ENCODE data around the gene ADRB1.

The ADRB1 gene

GRCh38 chr10:114028425-114028824 is 15.2 kb upstream of the ADRB1 start:
- Histone ChIP-seq H3K27me3 (peaks cover 17% of the 10 kb centered on the region), H3K36me3 (no peaks in the 10 kb centered on the region), H3K4me3 (ENCODE audit: low read depth, low read length) (no peak overlapping the region), H3K4me1 (no peaks in the 10 kb centered on the region), H3K9me3 (no peaks in the 10 kb centered on the region)
- TF ChIP-seq, protein P1, sequence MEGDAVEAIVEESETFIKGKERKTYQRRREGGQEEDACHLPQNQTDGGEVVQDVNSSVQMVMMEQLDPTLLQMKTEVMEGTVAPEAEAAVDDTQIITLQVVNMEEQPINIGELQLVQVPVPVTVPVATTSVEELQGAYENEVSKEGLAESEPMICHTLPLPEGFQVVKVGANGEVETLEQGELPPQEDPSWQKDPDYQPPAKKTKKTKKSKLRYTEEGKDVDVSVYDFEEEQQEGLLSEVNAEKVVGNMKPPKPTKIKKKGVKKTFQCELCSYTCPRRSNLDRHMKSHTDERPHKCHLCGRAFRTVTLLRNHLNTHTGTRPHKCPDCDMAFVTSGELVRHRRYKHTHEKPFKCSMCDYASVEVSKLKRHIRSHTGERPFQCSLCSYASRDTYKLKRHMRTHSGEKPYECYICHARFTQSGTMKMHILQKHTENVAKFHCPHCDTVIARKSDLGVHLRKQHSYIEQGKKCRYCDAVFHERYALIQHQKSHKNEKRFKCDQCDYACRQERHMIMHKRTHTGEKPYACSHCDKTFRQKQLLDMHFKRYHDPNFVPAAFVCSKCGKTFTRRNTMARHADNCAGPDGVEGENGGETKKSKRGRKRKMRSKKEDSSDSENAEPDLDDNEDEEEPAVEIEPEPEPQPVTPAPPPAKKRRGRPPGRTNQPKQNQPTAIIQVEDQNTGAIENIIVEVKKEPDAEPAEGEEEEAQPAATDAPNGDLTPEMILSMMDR (IDR thresholded peaks at IDR 0.05; ENCODE audit: low read depth, low read length) = no peak
- no peak for DNase-seq

DNA sequence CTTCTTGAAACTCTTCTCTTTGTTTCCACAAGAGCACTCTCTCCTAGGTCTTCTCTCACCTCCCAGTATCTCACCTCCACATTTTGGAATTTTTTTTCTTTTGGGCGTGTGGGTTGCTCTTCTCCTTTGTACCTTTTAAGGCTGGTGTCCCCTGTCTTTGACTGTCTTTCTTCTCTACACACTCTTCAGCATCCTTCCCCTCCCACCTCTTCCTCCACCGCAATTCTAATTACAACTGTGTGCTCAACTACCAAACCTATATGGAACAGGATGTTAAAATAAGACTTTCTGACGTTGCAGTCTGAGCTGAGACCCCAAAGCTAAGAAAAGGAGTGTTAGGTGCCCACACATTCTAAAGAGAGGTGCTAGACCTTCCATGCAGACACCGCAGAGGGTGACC is 14.0 kb upstream of the ADRB1 start:
- no peaks in the 10 kb centered on the region for H3K9me3 ChIP-seq
- H3K36me3 ChIP-seq = no peaks in the 10 kb centered on the region
- no peaks in the 10 kb centered on the region for H3K4me1 ChIP-seq
- H3K4me3 ChIP-seq (ENCODE audit: low read depth, low read length) = no peak overlapping the region
- peaks cover 28% of the 10 kb centered on the region for H3K27me3 ChIP-seq
- TF ChIP-seq, protein P1 (IDR thresholded peaks at IDR 0.05; ENCODE audit: low read depth, low read length) = no peak
- no peak for DNase-seq

- no peaks in the 10 kb centered on the region for H3K4me1 ChIP-seq
- no peaks in the 10 kb centered on the region for H3K9me3 ChIP-seq
- H3K36me3 ChIP-seq = no peaks in the 10 kb centered on the region
- TF ChIP-seq, protein P1 (IDR thresholded peaks at IDR 0.05; ENCODE audit: low read depth, low read length) = no peak
- peaks cover 30% of the 10 kb centered on the region for H3K27me3 ChIP-seq
- H3K4me3 ChIP-seq (ENCODE audit: low read depth, low read length) = no peak overlapping the region
- no peak for DNase-seq
Observed at GRCh38 chr10:114030140-114030539, 13.5 kb upstream of the ADRB1 start.

DNA sequence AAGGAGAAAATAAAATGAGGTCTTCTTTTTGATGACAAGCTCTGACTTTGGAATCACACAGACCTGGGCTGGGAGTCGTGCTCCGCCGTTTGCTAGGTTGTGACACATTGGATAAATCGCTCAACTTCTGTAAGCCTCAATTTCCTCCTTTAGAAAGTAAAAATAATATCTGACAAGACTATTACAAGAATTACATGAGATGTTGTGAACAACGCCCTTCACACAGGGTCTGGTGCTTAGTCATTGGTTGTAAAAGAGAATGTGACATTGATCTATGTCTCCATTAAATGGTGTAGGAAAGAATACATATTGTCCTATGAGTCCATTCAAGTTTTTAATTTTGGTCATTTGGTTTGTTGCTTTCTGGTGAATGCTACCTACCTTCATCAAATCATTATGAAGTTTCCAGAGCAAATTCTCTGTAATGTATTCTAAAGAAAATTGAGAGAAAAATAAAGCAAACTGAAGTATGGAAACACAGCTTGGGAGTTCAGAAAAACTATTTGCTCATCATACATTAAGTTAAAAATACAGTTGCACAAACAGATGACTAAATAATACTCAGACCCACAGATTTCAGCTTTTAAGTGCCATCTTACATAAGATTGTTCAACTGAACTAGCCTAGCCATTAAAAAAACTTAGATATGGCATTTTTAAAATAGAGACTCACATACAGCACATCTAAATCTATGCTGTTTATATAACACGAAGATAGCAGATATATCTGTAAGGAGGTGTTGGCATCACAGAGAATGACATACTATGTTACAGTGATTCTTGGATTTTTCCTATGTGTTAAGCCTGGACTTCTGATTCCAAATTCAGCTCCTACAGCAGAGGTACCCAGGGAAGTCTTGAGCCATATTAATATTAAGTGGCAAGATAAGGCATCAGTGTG is 12.3 kb upstream of the ADRB1 start:
- Histone ChIP-seq H3K27me3 (peaks cover 35% of the 10 kb centered on the region), H3K4me3 (ENCODE audit: low read depth, low read length) (no peak overlapping the region), H3K9me3 (no peaks in the 10 kb centered on the region), H3K4me1 (no peaks in the 10 kb centered on the region), H3K36me3 (no peaks in the 10 kb centered on the region)
- TF ChIP-seq, protein P1 (IDR thresholded peaks at IDR 0.05; ENCODE audit: low read depth, low read length) = no peak
- no peak for DNase-seq

DNA sequence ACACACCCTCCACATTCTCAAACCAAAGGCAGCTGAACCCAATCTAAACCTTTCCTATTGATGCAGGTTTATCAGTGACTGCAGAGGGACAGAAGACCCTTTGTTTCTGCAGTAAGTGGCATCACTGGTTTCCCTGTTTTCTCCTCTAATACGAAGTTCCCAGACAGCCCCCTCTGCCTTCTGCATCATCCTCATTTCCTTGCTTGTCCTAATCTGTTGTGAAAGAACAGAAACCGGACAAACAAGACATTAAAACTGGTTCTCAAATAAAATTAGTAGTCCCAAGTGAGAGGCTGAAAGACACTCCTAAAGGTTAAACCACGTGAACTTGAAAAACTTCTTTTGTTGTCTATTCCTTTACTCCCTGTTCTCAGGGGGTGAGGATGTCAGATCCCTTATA is 10.1 kb upstream of the ADRB1 start:
- TF ChIP-seq, protein P1 (IDR thresholded peaks at IDR 0.05; ENCODE audit: low read depth, low read length) = no peak
- Histone ChIP-seq H3K4me1 (no peaks in the 10 kb centered on the region), H3K27me3 (peaks cover 40% of the 10 kb centered on the region), H3K36me3 (no peaks in the 10 kb centered on the region), H3K9me3 (no peaks in the 10 kb centered on the region), H3K4me3 (ENCODE audit: low read depth, low read length) (no peak overlapping the region)
- DNase-seq = no peak

- TF ChIP-seq, protein P1 (IDR thresholded peaks at IDR 0.05; ENCODE audit: low read depth, low read length) = no peak
- H3K4me1 ChIP-seq = no peaks in the 10 kb centered on the region
- DNase-seq = no peak
Observed at GRCh38 chr10:114034923-114035645, 8.6 kb upstream of the ADRB1 start.

More at GRCh38 chr10:114034923-114035645, 8.6 kb upstream of the ADRB1 start:
- Histone ChIP-seq H3K36me3 (no peaks in the 10 kb centered on the region), H3K9me3 (no peaks in the 10 kb centered on the region), H3K27me3 (peaks cover 47% of the 10 kb centered on the region), H3K4me3 (ENCODE audit: low read depth, low read length) (no peak overlapping the region)
